ENCODE results near the gene MID1. TPM values are rescaled to one million over a fixed set of nuclear protein-coding genes. Genes with fewer than 3 reads are reported as not detected.

The MID1 gene
- total RNA-seq, 1 experiment from 2014 or later: 32.4 TPM

- no peak for TF ChIP-seq CTCF (IDR thresholded peaks at IDR 0.05)
- TF ChIP-seq TCF7L2 (IDR thresholded peaks at IDR 0.05; ENCODE audit: low read depth, low read length): no peak
- no peak for TF ChIP-seq SIN3A (IDR thresholded peaks at IDR 0.05; ENCODE audit: borderline replicate concordance, insufficient read depth, low read depth, low read length)
- no peak for TF ChIP-seq REST (IDR thresholded peaks at IDR 0.05; ENCODE audit: insufficient read depth in 1 of 2, low read depth in 2 of 2, low read length in 1 of 2)
- no peak for TF ChIP-seq POLR2AphosphoS5 (IDR thresholded peaks at IDR 0.05; ENCODE audit: low read depth, low read length)
- Histone ChIP-seq H3K27ac (ENCODE audit: low read length) (no peak overlapping the region), H3K27me3 (ENCODE audit: control insufficient read depth, insufficient read depth, low read length) (no peaks in the 10 kb centered on the region), H3K4me1 (ENCODE audit: control insufficient read depth, insufficient read depth, low read length) (no peaks in the 10 kb centered on the region), H3K4me3 (ENCODE audit: low read depth in 2 of 2, low read length in 2 of 2) (no peak overlapping the region), H3K36me3 (ENCODE audit: control insufficient read depth, insufficient read depth, low read length) (no peaks in the 10 kb centered on the region), H3K9me3 (ENCODE audit: control insufficient read depth, insufficient read depth, low read depth, low read length) (no peaks in the 10 kb centered on the region)
- ChIA-PET CTCF (no interaction called here), POLR2A (no interaction called here)
- ATAC-seq (no peak), DNase-seq (ENCODE audit: low read depth, low spot score) (no peak)
- intact Hi-C loops (cut with micrococcal nuclease; ENCODE audit: unreplicated experiment) (no loop called here), in situ Hi-C loops (cut with HindIII; ENCODE audit: low pct_unique_long_range_greater_than_20kb, low sequenced_read_pairs) (no loop called here)
- BruUV-seq (replicated peaks): no TSS peak
These were observed 114.7 kb downstream of the MID1 start for GRCh38 chrX:10505726-10506125.

GRCh38 chrX:10502961-10503360 lies 117.4 kb downstream of the MID1 start:
- H3K9me3 ChIP-seq (ENCODE audit: control insufficient read depth, insufficient read depth, low read depth, low read length): no peaks in the 10 kb centered on the region
- ChIA-PET POLR2A (no interaction called here), CTCF (no interaction called here)
- in situ Hi-C loops (cut with HindIII; ENCODE audit: low pct_unique_long_range_greater_than_20kb, low sequenced_read_pairs) (no loop called here), intact Hi-C loops (cut with micrococcal nuclease; ENCODE audit: unreplicated experiment) (no loop called here)
- H3K27ac ChIP-seq (ENCODE audit: low read length): no peak overlapping the region
- no peaks in the 10 kb centered on the region for H3K27me3 ChIP-seq (ENCODE audit: control insufficient read depth, insufficient read depth, low read length)
- no peaks in the 10 kb centered on the region for H3K36me3 ChIP-seq (ENCODE audit: control insufficient read depth, insufficient read depth, low read length)
- ATAC-seq: no peak
- no peak for DNase-seq (ENCODE audit: low read depth, low spot score)
- TF ChIP-seq REST (IDR thresholded peaks at IDR 0.05; ENCODE audit: insufficient read depth in 1 of 2, low read depth in 2 of 2, low read length in 1 of 2) (no peak), POLR2AphosphoS5 (IDR thresholded peaks at IDR 0.05; ENCODE audit: low read depth, low read length) (no peak), CTCF (IDR thresholded peaks at IDR 0.05) (no peak)
- no peaks in the 10 kb centered on the region for H3K4me1 ChIP-seq (ENCODE audit: control insufficient read depth, insufficient read depth, low read length)
- no peak overlapping the region for H3K4me3 ChIP-seq (ENCODE audit: low read depth in 2 of 2, low read length in 2 of 2)
- no TSS peak for BruUV-seq (replicated peaks)
